HepG2 (cell line): ENCODE data around the gene ARHGEF10L. TPM values are rescaled to one million over a fixed set of nuclear protein-coding genes. Genes with fewer than 3 reads are reported as not detected.

Experiments
- ATAC-seq: fragments of 200-7000 bp; cut with Tn5 transposase; 3 replicates; pipeline ENCODE4 v1.9.1; 2020; ENCODE audit warnings: mild to moderate bottlenecking, moderate library complexity
- BruUV-seq: library from RNA; stranded (reverse); fragments of 400-500 nt; replicated peaks from 2 replicates; lab custom pipeline; 2021; lab: Mats Ljungman, UMichigan
- CTCF ChIA-PET: fragments of 300-600 bp; formaldehyde crosslinking; extraction: SDS; loops from one replicate; lab custom pipeline; 2021; ENCODE audit warnings: low total read pairs, inconsistent platforms, low intra/inter-chr PET ratio; lab: Yijun Ruan, JAX
- POLR2A ChIA-PET: fragments of 350-600 bp; sonication (Branson Sonifier 250); formaldehyde crosslinking; loops from one replicate; lab custom pipeline; 2020; ENCODE audit warnings: antibody characterized with exemption, inconsistent platforms; lab: Yijun Ruan, JAX
- DNase-seq: peaks from one replicate; pipeline ENCODE4 v3.0.0-alpha.2; 2015; ENCODE audit warnings: low spot score
- FAIRE-seq: peaks from 3 replicates; lab custom pipeline; 2011; peaks lifted over from hg19 to GRCh38; lab: Jason Lieb, UNC
- H2AFZ ChIP-seq: one replicate; pipeline ENCODE4 v1.6.1; 2011; ENCODE audit warnings: low read length, inconsistent platforms
- H3K27ac ChIP-seq: fragments of 300-600 bp; 3 replicates; pipeline ENCODE4 v1.8.0; 2011; ENCODE audit warnings: mixed run types, mild to moderate bottlenecking, mixed read lengths, low read length, inconsistent platforms; ENCODE audit not compliant: insufficient read depth; ENCODE audit errors: extremely low read length
- H3K27me3 ChIP-seq, 2 experiments: fragments of 200-600 bp in 1 of 2; 2 replicates in 1 of 2; 3 replicates in 1 of 2; pipeline versions ENCODE4 v1.6.0 to v1.8.0; 2011; ENCODE audit warnings: low read length in 2 of 2, mild to moderate bottlenecking in 2 of 2, moderate library complexity in 2 of 2, inconsistent platforms in 1 of 2; ENCODE audit not compliant: insufficient read depth in 2 of 2, control insufficient read depth in 1 of 2
- H3K36me3 ChIP-seq, 2 experiments: fragments of 200-600 bp in 1 of 2; replicated peaks in 1 of 2; 2 replicates in 1 of 2; 3 replicates in 1 of 2; pipeline versions ENCODE4 v1.5.1 to v1.8.0; 2011; ENCODE audit warnings: low read length in 2 of 2, inconsistent platforms in 1 of 2; ENCODE audit not compliant: insufficient read depth in 2 of 2, control insufficient read depth in 1 of 2
- H3K4me1 ChIP-seq: 2 replicates; pipeline ENCODE4 v1.5.1; 2012; ENCODE audit warnings: low read length, inconsistent platforms; ENCODE audit not compliant: insufficient read depth
- H3K4me2 ChIP-seq: 2 replicates; pipeline ENCODE4 v1.6.0; 2011; ENCODE audit warnings: low read depth, low read length, inconsistent platforms
- H3K4me3 ChIP-seq, 3 experiments: fragments of 200-600 bp in 1 of 3; sonication (generic), shearing (Covaris generic) in 1 of 3; replicated peaks in 1 of 3; 2 replicates each; pipeline ENCODE4 v1.5.1; 2011 to 2016; ENCODE audit warnings: low read length in 3 of 3, inconsistent platforms in 2 of 3, low read depth in 2 of 3, mild to moderate bottlenecking in 2 of 3, control low read depth in 1 of 3, mixed read lengths in 1 of 3; ENCODE audit not compliant: insufficient read depth in 1 of 3
- H3K79me2 ChIP-seq: one replicate; pipeline ENCODE4 v1.6.1; 2011; ENCODE audit warnings: low read length, inconsistent platforms; ENCODE audit not compliant: insufficient read depth
- H3K9ac ChIP-seq: 2 replicates; pipeline ENCODE4 v1.6.0; 2011; ENCODE audit warnings: mild to moderate bottlenecking, low read depth, low read length, inconsistent platforms; ENCODE audit not compliant: insufficient read depth
- H3K9me3 ChIP-seq: 2 replicates; pipeline ENCODE4 v1.5.1; 2012; ENCODE audit warnings: mild to moderate bottlenecking, low read length
- H4K20me1 ChIP-seq: 2 replicates; pipeline ENCODE4 v1.6.0; 2011; ENCODE audit warnings: inconsistent platforms, mild to moderate bottlenecking, low read length, moderate library complexity; ENCODE audit not compliant: insufficient read depth
- CHD4 ChIP-seq: fragments of 200-600 bp; sonication (generic); IDR thresholded peaks from 2 replicates; pipeline ENCODE4 v1.7.0; 2017; ENCODE audit warnings: mild to moderate bottlenecking, low read length, borderline replicate concordance
- EEA1 ChIP-seq: sonication (generic); formaldehyde crosslinking; IDR thresholded peaks from 2 replicates; pipeline ENCODE4 v1.5.1; 2020; ENCODE audit warnings: mild to moderate bottlenecking, missing genetic modification reagents, borderline replicate concordance
- ETV5 ChIP-seq: IDR thresholded peaks from 2 replicates; pipeline ENCODE4 v1.6.1; 2018; ENCODE audit warnings: missing biosample characterization, missing genetic modification reagents, inconsistent platforms, borderline replicate concordance
- EZH2 ChIP-seq: conservative IDR thresholded peaks from 2 replicates; pipeline ENCODE4 v1.6.1; 2012; ENCODE audit warnings: mild to moderate bottlenecking, low read depth, low read length, moderate library complexity
- FOSL2 ChIP-seq: sonication (generic); formaldehyde crosslinking; IDR thresholded peaks from 2 replicates; pipeline ENCODE4 v1.4.0; 2020; ENCODE audit warnings: missing genetic modification reagents
- KDM3A ChIP-seq: IDR thresholded peaks from 2 replicates; pipeline ENCODE4 v1.6.1; 2018; ENCODE audit warnings: low read depth, missing compliant biosample characterization
- RBFOX2 ChIP-seq: fragments of 200-400 bp; formaldehyde crosslinking; IDR thresholded peaks from 2 replicates; pipeline ENCODE4 v1.6.1; 2017; ENCODE audit warnings: low read depth, mild to moderate bottlenecking, low read length
- RNF2 ChIP-seq: fragments of 450-650 bp; conservative IDR thresholded peaks from 2 replicates; pipeline ENCODE4 v1.6.1; 2016; ENCODE audit warnings: low read depth
- SRSF1 ChIP-seq: fragments of 200-400 bp; formaldehyde crosslinking; optimal IDR thresholded peaks from 2 replicates; pipeline ENCODE3; 2017; ENCODE audit warnings: mild to moderate bottlenecking, low read depth, low read length, moderate library complexity
- USF2 ChIP-seq, 2 experiments: sonication (generic) in 1 of 2; formaldehyde crosslinking in 1 of 2; IDR thresholded peaks; 2 replicates each; pipeline versions ENCODE4 v1.5.1 to v1.6.1; 2011 to 2020; ENCODE audit warnings: borderline replicate concordance in 1 of 2, low read depth in 1 of 2, low read length in 1 of 2, mild to moderate bottlenecking in 1 of 2, missing genetic modification reagents in 1 of 2, moderate library complexity in 1 of 2
- ZFY ChIP-seq: sonication (generic); formaldehyde crosslinking; IDR thresholded peaks from 2 replicates; pipeline ENCODE4 v1.4.0; 2020; ENCODE audit warnings: missing genetic modification reagents
- ZNF12 ChIP-seq: sonication (generic); formaldehyde crosslinking; IDR thresholded peaks from 2 replicates; pipeline ENCODE4 v1.5.0; 2020; ENCODE audit warnings: missing genetic modification reagents
- ZNF510 ChIP-seq: sonication (generic); formaldehyde crosslinking; IDR thresholded peaks from 2 replicates; pipeline ENCODE4 v1.4.0; 2020; ENCODE audit warnings: low read depth, mild to moderate bottlenecking, missing genetic modification reagents
- ZNF761 ChIP-seq: sonication (generic); formaldehyde crosslinking; conservative IDR thresholded peaks from 2 replicates; pipeline ENCODE4 v1.4.0; 2020; ENCODE audit warnings: mild to moderate bottlenecking, missing genetic modification reagents
- ZNF782 ChIP-seq: sonication (generic); formaldehyde crosslinking; IDR thresholded peaks from 2 replicates; pipeline ENCODE4 v1.4.0; 2020; ENCODE audit warnings: missing genetic modification reagents, mild to moderate bottlenecking, borderline replicate concordance
- WGBS: methylation state at CpG from one replicate; pipeline ENCODE4 v1.1.6; 2017; ENCODE audit warnings: low lambda C conversion rate; 5-methylcytosine and 5-hydroxymethylcytosine counted together
- in situ Hi-C: cut with HindIII; loops from 2 replicates; pipeline ENCODE4 v1.10.0; 2017; ENCODE audit warnings: low pct_unique_long_range_greater_than_20kb; ENCODE audit not compliant: extremely low pct_ligation_motif_present
- intact Hi-C: fragments of 100-400 bp; cut with micrococcal nuclease; formaldehyde crosslinking; loops from one replicate; pipeline ENCODE4 v1.10.0; 2022; ENCODE audit not compliant: unreplicated experiment
- polyA plus RNA-seq, 8 experiments: library from polyadenylated mRNA; depleted of rRNA in 3 of 8; stranded (reverse) in 7 of 8; unstranded in 1 of 8; fragments of >200 nt; fragmentation: Illumina TruSeq in 4 of 8; extraction: Trizol in 4 of 8; gene quantifications; 2 replicates each; pipeline versions ENCODE4 v1.2.1 to v1.2.3, GENCODE V29; 2011 to 2016; ENCODE audit warnings: low read depth in 4 of 8, missing spikeins in 1 of 8, mixed read lengths in 1 of 8; ENCODE audit not compliant: insufficient read depth in 1 of 8
- total RNA-seq, 5 experiments: library from RNA; depleted of rRNA; stranded (reverse); fragments of >200 nt; fragmentation: Illumina TruSeq; extraction: Trizol; gene quantifications; 2 replicates each; pipeline ENCODE4 v1.2.3, GENCODE V29; 2016; ENCODE audit warnings: low read depth in 1 of 5
- TF ChIP-seq, protein P1 (sequence below): IDR thresholded peaks from 2 replicates; pipeline ENCODE4 v1.6.1; 2016; ENCODE audit warnings: mild to moderate bottlenecking

The ARHGEF10L gene
- total and polyA plus RNA-seq, 2 of the 13 experiments (the other 11 are each of a cell fraction or from before 2014, with no cell fraction given), result 46.5 to 78.3 TPM

- TF ChIP-seq ZNF510 (CRISPR knock-in tag), result no peak
Measured at GRCh38 chr1:17542645-17543044, 3.1 kb downstream of the ARHGEF10L start (continued).

- Histone ChIP-seq H3K79me2 (peaks cover 3% of the 10 kb centered on the region), H3K9me3 (no peaks in the 10 kb centered on the region), H4K20me1 (no peaks in the 10 kb centered on the region), H3K4me3 (no peak overlapping the region), H3K4me2 (no peak overlapping the region), H3K4me1 (peaks cover 30% of the 10 kb centered on the region), H3K27ac (no peak overlapping the region), H3K27me3 (peaks cover 0 to 9% of the 10 kb centered on the region in 2 experiments; a peak in 2 of 5 replicates), H3K9ac (no peak overlapping the region), H3K36me3 (no peaks in the 10 kb centered on the region), H2AFZ (no peak overlapping the region)
- ChIA-PET POLR2A (no interaction called here), CTCF (no interaction called here)
- FAIRE-seq, result no peak
- DNase-seq, result no peak
- WGBS, result 81% methylated on average over 6 of the region's 6 CpGs
- intact Hi-C loops (no loop called here), in situ Hi-C loops (no loop called here)
- BruUV-seq, result no TSS peak
- ATAC-seq, result no peak
- TF ChIP-seq ZNF782 (CRISPR knock-in tag), result no peak
- no peak for TF ChIP-seq ZFY (CRISPR knock-in tag)
- no peak for TF ChIP-seq SRSF1
- TF ChIP-seq ZNF12 (CRISPR knock-in tag), result no peak
- TF ChIP-seq, protein P1, sequence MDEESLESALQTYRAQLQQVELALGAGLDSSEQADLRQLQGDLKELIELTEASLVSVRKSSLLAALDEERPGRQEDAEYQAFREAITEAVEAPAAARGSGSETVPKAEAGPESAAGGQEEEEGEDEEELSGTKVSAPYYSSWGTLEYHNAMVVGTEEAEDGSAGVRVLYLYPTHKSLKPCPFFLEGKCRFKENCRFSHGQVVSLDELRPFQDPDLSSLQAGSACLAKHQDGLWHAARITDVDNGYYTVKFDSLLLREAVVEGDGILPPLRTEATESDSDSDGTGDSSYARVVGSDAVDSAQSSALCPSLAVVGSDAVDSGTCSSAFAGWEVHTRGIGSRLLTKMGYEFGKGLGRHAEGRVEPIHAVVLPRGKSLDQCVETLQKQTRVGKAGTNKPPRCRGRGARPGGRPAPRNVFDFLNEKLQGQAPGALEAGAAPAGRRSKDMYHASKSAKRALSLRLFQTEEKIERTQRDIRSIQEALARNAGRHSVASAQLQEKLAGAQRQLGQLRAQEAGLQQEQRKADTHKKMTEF (CRISPR knock-in tag), result no peak
- TF ChIP-seq EEA1 (CRISPR knock-in tag), result no peak
- no peak for TF ChIP-seq KDM3A
- TF ChIP-seq RNF2, result no peak
- no peak for TF ChIP-seq RBFOX2
- TF ChIP-seq ETV5 (CRISPR knock-in tag), result no peak
- TF ChIP-seq EZH2, result no peak
- TF ChIP-seq FOSL2, result no peak
- TF ChIP-seq ZNF761 (CRISPR knock-in tag), result no peak
- TF ChIP-seq CHD4, result no peak
- no peak for TF ChIP-seq USF2 (IDR thresholded peaks at IDR 0.05; ENCODE audit: low read depth, low read length)
- no peak for TF ChIP-seq USF2 (CRISPR knock-in tag; IDR thresholded peaks at IDR 0.05; ENCODE audit: borderline replicate concordance)
Measured at GRCh38 chr1:17544776-17545350, 5.4 kb downstream of the ARHGEF10L start.
